Trophoblast cell (in vitro differentiated cells and primary cell): ENCODE measurements around the gene CHI3L2.
A peak's percentile ranks its signal among the peaks of the same experiment; 100 is the strongest.

Experiments used
- DNase-seq, 2 donors: peaks; one replicate each; pipeline ENCODE4 v3.0.0-alpha.2; 2016
- H2AFZ ChIP-seq: 2 replicates; pipeline ENCODE4 v1.6.1; 2013; ENCODE audit warnings: low read length, moderate library complexity, mild to moderate bottlenecking; ENCODE audit not compliant: insufficient read depth, poor library complexity
- H2AK5ac ChIP-seq: 2 replicates; pipeline ENCODE4 v1.6.1; 2013; ENCODE audit warnings: mild to moderate bottlenecking, low read length
- H2BK120ac ChIP-seq: 2 replicates; pipeline ENCODE4 v1.6.1; 2013; ENCODE audit warnings: low read length, mild to moderate bottlenecking, moderate library complexity; ENCODE audit not compliant: insufficient read depth, poor library complexity
- H2BK12ac ChIP-seq: 2 replicates; pipeline ENCODE4 v1.6.1; 2013; ENCODE audit warnings: mild to moderate bottlenecking, low read length, moderate library complexity
- H2BK5ac ChIP-seq: 2 replicates; pipeline ENCODE4 v1.6.1; 2013; ENCODE audit warnings: low read length, low read depth, moderate library complexity, mild to moderate bottlenecking; ENCODE audit not compliant: poor library complexity
- H3K14ac ChIP-seq: 2 replicates; pipeline ENCODE4 v1.6.1; 2013; ENCODE audit warnings: mild to moderate bottlenecking, low read length
- H3K18ac ChIP-seq: 2 replicates; pipeline ENCODE4 v1.6.1; 2013; ENCODE audit warnings: mild to moderate bottlenecking, low read length
- H3K23ac ChIP-seq: 2 replicates; pipeline ENCODE4 v1.6.1; 2013; ENCODE audit warnings: low read length
- H3K27ac ChIP-seq: 2 replicates; pipeline ENCODE4 v1.5.1; 2013; ENCODE audit warnings: low read depth, mild to moderate bottlenecking, inconsistent platforms, low read length, moderate library complexity
- H3K27me3 ChIP-seq: 2 replicates; pipeline ENCODE4 v1.6.1; 2013; ENCODE audit warnings: inconsistent platforms, mild to moderate bottlenecking, low read length, moderate library complexity; ENCODE audit not compliant: insufficient read depth
- H3K36me3 ChIP-seq, 2 experiments: 1 replicate in 1 of 2; 2 replicates in 1 of 2; pipeline ENCODE4 v1.6.1; 2013; ENCODE audit warnings: low read length in 2 of 2, mild to moderate bottlenecking in 2 of 2, moderate library complexity in 1 of 2; ENCODE audit not compliant: insufficient read depth in 2 of 2, control insufficient read depth in 1 of 2
- H3K4ac ChIP-seq: 2 replicates; pipeline ENCODE4 v1.6.1; 2013; ENCODE audit warnings: low read depth, mild to moderate bottlenecking, low read length, moderate library complexity
- H3K4me1 ChIP-seq, 2 experiments: 1 replicate in 1 of 2; 2 replicates in 1 of 2; pipeline ENCODE4 v1.6.1; 2013; ENCODE audit warnings: low read length in 2 of 2, mild to moderate bottlenecking in 2 of 2, moderate library complexity in 1 of 2; ENCODE audit not compliant: insufficient read depth in 2 of 2, control insufficient read depth in 1 of 2
- H3K4me2 ChIP-seq: 2 replicates; pipeline ENCODE4 v1.6.1; 2013; ENCODE audit warnings: inconsistent platforms, mild to moderate bottlenecking, low read length, moderate library complexity
- H3K4me3 ChIP-seq: 2 replicates; pipeline ENCODE4 v1.5.1; 2013; ENCODE audit warnings: mild to moderate bottlenecking, low read depth, low read length, inconsistent platforms
- H3K79me1 ChIP-seq: one replicate; pipeline ENCODE4 v1.6.1; 2013; ENCODE audit warnings: low read length
- H3K79me2 ChIP-seq: 2 replicates; pipeline ENCODE4 v1.6.1; 2013; ENCODE audit warnings: low read length, mild to moderate bottlenecking; ENCODE audit not compliant: control insufficient read depth, insufficient read depth, poor library complexity
- H3K9ac ChIP-seq: 2 replicates; pipeline ENCODE4 v1.6.1; 2013; ENCODE audit warnings: mild to moderate bottlenecking, low read length
- H3K9me3 ChIP-seq: 2 replicates; pipeline ENCODE4 v1.6.1; 2013; ENCODE audit warnings: low read depth, mild to moderate bottlenecking, control low read depth, inconsistent platforms, low read length; ENCODE audit not compliant: insufficient read depth
- H4K12ac ChIP-seq: 2 replicates; pipeline ENCODE4 v1.6.1; 2013; ENCODE audit warnings: low read depth, mild to moderate bottlenecking, low read length, moderate library complexity
- H4K8ac ChIP-seq: 2 replicates; pipeline ENCODE4 v1.6.1; 2013; ENCODE audit warnings: low read depth, mild to moderate bottlenecking, low read length, moderate library complexity
- H4K91ac ChIP-seq: one replicate; pipeline ENCODE4 v1.6.1; 2013; ENCODE audit warnings: low read depth, mild to moderate bottlenecking, low read length, moderate library complexity
- WGBS: extraction: QIAGEN DNeasy Blood & Tissue Kit; methylation state at CpG from one replicate; pipeline ENCODE4 v1.1.7; 2013; ENCODE audit warnings: missing lambda C conversion rate; ENCODE audit not compliant: insufficient read length, insufficient coverage; ENCODE audit errors: extremely low coverage; 5-methylcytosine and 5-hydroxymethylcytosine counted together

CHI3L2 gene

DNA sequence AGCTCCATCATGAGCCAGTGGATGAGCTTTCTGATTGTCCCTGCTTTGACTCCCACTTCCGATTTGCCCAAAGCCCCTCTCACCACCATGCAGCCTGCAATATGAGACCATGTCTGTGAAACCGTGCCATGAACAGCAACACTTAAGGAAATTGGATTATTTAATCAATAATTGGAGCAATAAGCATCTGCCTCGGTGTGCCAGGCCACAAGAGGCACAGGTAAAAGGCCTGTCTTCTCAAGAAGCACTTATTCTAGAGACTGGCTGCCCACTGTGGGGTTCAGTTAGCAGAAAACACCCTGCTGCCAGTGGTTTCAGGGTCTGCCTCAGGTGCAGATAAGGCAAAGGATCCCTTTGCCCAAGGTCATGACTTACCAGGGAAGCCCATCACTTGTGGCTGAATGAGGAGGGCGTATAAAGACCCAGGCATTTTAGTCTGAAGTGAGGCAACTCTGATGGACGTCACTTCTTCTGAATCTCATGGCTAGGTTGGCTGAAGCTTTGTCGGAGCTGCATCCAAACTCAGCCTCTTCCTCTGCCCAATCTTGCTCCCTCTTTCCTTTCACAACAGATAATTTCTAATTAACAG, 7.1 kb upstream of the CHI3L2 start:
- no peak overlapping the region for H2AFZ ChIP-seq

DNA sequence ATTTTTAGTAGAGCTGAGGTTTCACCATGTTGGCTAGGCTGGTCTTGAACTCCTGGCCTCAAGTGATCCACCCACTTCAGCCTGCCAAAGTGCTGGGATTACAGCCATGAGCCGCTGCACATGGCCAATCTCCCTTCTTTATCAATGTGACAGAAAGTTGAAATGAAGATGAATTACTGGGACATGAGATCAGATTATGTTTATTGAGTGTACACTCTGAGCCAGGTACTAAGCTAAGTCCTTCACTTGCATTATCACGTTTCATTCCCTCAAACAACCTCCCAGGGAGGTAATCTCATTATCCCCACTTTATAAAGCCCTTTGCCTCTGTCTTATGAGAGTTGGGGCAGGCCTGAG, 6.3 kb upstream of the CHI3L2 start:
- H3K79me2 ChIP-seq, result peaks cover 2% of the 10 kb centered on the region
- peak overlapping the region; percentile 28 for H2BK120ac ChIP-seq
- H2BK12ac ChIP-seq, result peak overlapping the region; percentile 85
- no CpG with 5 or more reads among the region's 2 CpGs for WGBS
- peak overlapping the region; percentile 44 for H2BK5ac ChIP-seq
- no peaks in the 10 kb centered on the region for H3K36me3 ChIP-seq
- H3K4me3 ChIP-seq, result no peak overlapping the region
- H4K8ac ChIP-seq, result peak overlapping the region; percentile 64
- peak overlapping the region; percentile 64 for H3K14ac ChIP-seq
- no peak overlapping the region for H3K9ac ChIP-seq
- H3K9me3 ChIP-seq, result no peaks in the 10 kb centered on the region
- no peak overlapping the region for H3K4me2 ChIP-seq
- peaks cover 26% of the 10 kb centered on the region for H3K79me1 ChIP-seq
- H3K23ac ChIP-seq, result no peak overlapping the region
- no peak overlapping the region for H3K27ac ChIP-seq
- peak overlapping the region; percentile 86 for H4K91ac ChIP-seq
- DNase-seq, result no peak
- H3K27me3 ChIP-seq, result no peaks in the 10 kb centered on the region
- H3K4ac ChIP-seq, result no peak overlapping the region
- H2AFZ ChIP-seq, result no peak overlapping the region
- no peak overlapping the region for H3K18ac ChIP-seq
- no peak overlapping the region for H2AK5ac ChIP-seq
- peaks cover 8 to 19% of the 10 kb centered on the region in 2 experiments for H3K4me1 ChIP-seq
- no peak overlapping the region for H4K12ac ChIP-seq

More for the DNA sequence above, 7.1 kb upstream of the CHI3L2 start:
- no peaks in the 10 kb centered on the region for H3K36me3 ChIP-seq
- peaks cover 4% of the 10 kb centered on the region for H3K79me2 ChIP-seq
- H2BK120ac ChIP-seq, result peak overlapping the region; percentile 72
- no peak overlapping the region for H3K18ac ChIP-seq
- peak overlapping the region; percentile 86 for H4K91ac ChIP-seq
- H3K9me3 ChIP-seq, result no peaks in the 10 kb centered on the region
- peak overlapping the region; percentile 78 for H2AK5ac ChIP-seq
- H3K27ac ChIP-seq, result no peak overlapping the region
- no peak overlapping the region for H4K12ac ChIP-seq
- H2BK5ac ChIP-seq, result no peak overlapping the region
- peaks cover 30% of the 10 kb centered on the region for H3K79me1 ChIP-seq
- peak overlapping the region; percentile 42 for H3K4ac ChIP-seq
- H2BK12ac ChIP-seq, result peak overlapping the region; percentile 80
- peaks cover 14 to 26% of the 10 kb centered on the region in 2 experiments for H3K4me1 ChIP-seq
- DNase-seq, result no peak
- no peak overlapping the region for H3K4me3 ChIP-seq
- no peaks in the 10 kb centered on the region for H3K27me3 ChIP-seq
- WGBS, result no CpG with 5 or more reads among the region's 6 CpGs
- H3K4me2 ChIP-seq, result no peak overlapping the region
- H3K14ac ChIP-seq, result peak overlapping the region; percentile 59
- H4K8ac ChIP-seq, result no peak overlapping the region
- H3K23ac ChIP-seq, result no peak overlapping the region
- no peak overlapping the region for H3K9ac ChIP-seq

DNA sequence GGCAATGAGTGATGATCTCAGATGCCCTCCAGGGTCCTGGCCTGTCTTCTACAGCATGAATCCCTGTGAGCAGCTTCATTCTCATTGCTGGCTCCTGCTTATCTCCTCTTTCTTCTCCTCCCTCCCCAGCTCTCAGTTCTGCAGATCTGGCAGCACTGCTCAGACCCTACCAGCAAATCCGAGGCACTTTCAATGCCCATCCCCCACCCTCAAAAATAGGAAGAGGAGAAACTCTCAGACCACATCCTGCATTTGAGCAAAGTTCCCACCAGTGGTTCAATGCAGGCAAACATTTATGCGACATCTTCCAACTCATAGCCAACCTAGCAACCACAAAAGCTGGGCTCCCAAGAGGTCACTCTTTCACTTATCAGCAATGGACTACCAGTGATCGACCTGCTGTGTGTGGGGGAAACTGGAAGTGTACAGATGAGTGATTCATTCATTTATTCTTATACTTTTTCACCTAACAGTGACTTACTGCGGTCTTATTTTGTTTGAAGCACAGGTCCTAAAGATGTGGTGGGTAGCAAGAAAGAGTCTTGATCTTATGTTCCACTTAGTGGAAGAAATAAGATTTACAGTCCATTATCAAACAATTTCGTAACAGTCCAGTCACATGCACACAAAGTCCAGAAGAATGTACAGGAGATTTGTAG, 5.8 kb upstream of the CHI3L2 start:
- Histone ChIP-seq H3K9me3 (no peaks in the 10 kb centered on the region), H4K91ac (peak overlapping the region; percentile 88), H3K4me3 (no peak overlapping the region), H3K36me3 (no peaks in the 10 kb centered on the region), H3K27me3 (no peaks in the 10 kb centered on the region), H2BK120ac (peak overlapping the region; percentile 90), H3K4me2 (no peak overlapping the region), H3K4me1 (peaks cover 8 to 17% of the 10 kb centered on the region in 2 experiments), H3K18ac (no peak overlapping the region), H3K14ac (peak overlapping the region; percentile 53), H3K9ac (no peak overlapping the region), H2AFZ (no peak overlapping the region), H4K12ac (peak overlapping the region; percentile 46), H2BK12ac (peak overlapping the region; percentile 89), H3K23ac (no peak overlapping the region), H2BK5ac (peak overlapping the region; percentile 44), H4K8ac (peak overlapping the region; percentile 64), H3K4ac (peak overlapping the region; percentile 47), H2AK5ac (peak overlapping the region; percentile 74), H3K27ac (peak overlapping the region; percentile 54), H3K79me1 (peaks cover 24% of the 10 kb centered on the region), H3K79me2 (peaks cover 2% of the 10 kb centered on the region)
- WGBS, result no CpG with 5 or more reads among the region's 5 CpGs
- DNase-seq, result no peak

DNA sequence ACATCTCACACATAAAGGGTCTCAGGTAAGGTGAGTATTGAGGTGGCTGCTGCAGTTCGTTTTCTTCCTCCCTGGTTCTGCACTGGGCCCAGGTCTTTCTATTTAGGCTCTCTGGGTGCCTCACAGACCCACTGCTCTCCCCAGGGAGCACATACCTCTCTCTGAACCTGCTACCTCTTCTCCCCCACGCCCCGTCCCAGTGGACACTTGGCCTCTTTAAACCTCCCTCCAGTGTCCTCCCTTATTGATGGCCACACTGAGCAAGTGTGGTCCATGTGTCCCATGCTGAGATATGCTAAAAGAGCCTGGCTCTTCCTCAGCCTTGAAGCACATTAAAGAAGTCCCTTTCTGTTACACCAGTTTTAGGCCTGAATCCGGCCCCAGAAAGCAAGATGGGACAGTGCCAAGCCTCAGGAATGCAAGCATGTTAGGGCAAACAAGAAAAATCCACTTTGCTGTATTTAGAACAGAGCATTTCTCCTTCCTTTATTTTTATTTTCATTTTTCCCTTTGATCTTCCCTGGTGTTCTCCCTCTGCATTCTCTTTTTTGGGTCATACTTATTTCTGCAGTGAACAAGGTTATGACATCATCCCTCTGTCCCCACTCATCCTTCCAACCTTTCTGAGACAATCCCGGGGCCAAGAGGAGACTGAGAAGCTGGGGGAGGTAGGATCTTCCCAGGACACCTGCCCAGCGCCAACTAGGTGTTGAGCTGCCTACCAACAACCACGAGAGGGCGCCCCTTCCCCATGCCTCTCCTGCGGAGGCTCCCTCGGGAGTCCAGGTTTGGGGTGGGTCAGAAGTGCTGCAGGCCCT, 5.0 kb upstream of the CHI3L2 start:
- Histone ChIP-seq H3K9me3 (no peaks in the 10 kb centered on the region), H2BK120ac (peak overlapping the region; percentile 90), H3K23ac (no peak overlapping the region), H2BK12ac (peak overlapping the region; percentile 89), H4K91ac (peak overlapping the region; percentile 88), H4K8ac (peak overlapping the region; percentile 24), H3K4ac (no peak overlapping the region), H2AK5ac (peak overlapping the region; percentile 55), H3K27me3 (no peaks in the 10 kb centered on the region), H3K79me1 (peaks cover 26% of the 10 kb centered on the region), H3K27ac (peak overlapping the region; percentile 23), H3K79me2 (peaks cover 2% of the 10 kb centered on the region), H3K9ac (no peak overlapping the region), H3K18ac (peak overlapping the region; percentile 1), H3K4me3 (no peak overlapping the region), H3K14ac (peak overlapping the region; percentile 12), H3K36me3 (no peaks in the 10 kb centered on the region), H4K12ac (peak overlapping the region; percentile 36), H2AFZ (peak overlapping the region; percentile 35), H2BK5ac (peak overlapping the region; percentile 14), H3K4me2 (no peak overlapping the region), H3K4me1 (peaks cover 8 to 17% of the 10 kb centered on the region in 2 experiments)
- WGBS, result no CpG with 5 or more reads among the region's 10 CpGs
- peak; percentile 78 to 89 for DNase-seq
